ENCODE measurements around the gene CLIC2.
"Not testable (repeated sequence)": the region's sequence is repeated elsewhere in the genome, so short reads cannot be mapped to it uniquely, and the experiment has no call there.

Gene CLIC2

GRCh38 chrX:155334486-155335336, at the start of gene CLIC2:
CLIC2 (minus strand) TSS chrX:155334614; CDS start chrX:155334427, 187 bp downstream.
- DNase-seq: peak; percentile 28

- not testable (repeated sequence) for DNase-seq
Measured at GRCh38 chrX:155382529-155382967, 48.1 kb upstream of the CLIC2 start.

GRCh38 chrX:155381843-155382528, 47.6 kb upstream of the CLIC2 start, which contains the start of gene F8A2:
F8A2 (plus strand) TSS chrX:155382095; CDS start chrX:155382115, 20 bp downstream.
- not testable (repeated sequence) for DNase-seq

GRCh38 chrX:155379802-155380201, 45.4 kb upstream of the CLIC2 start:
- not testable (repeated sequence) for DNase-seq

- DNase-seq: not testable (repeated sequence)
Measured at GRCh38 chrX:155373777-155374458, 39.5 kb upstream of the CLIC2 start.

- DNase-seq: not testable (repeated sequence)
Measured at GRCh38 chrX:155363712-155364111, 29.3 kb upstream of the CLIC2 start.

- DNase-seq: not testable (repeated sequence)
Measured at GRCh38 chrX:155349448-155349847, 15.0 kb upstream of the CLIC2 start.

GRCh38 chrX:155345689-155346088, 11.3 kb upstream of the CLIC2 start:
- not testable (repeated sequence) for DNase-seq

GRCh38 chrX:155335337-155335712, 911 bp upstream of the CLIC2 start:
- DNase-seq: not testable (repeated sequence)

GRCh38 chrX:155333544-155334100, 792 bp downstream of the CLIC2 start:
- DNase-seq: no peak

GRCh38 chrX:155330992-155331391, 3.4 kb downstream of the CLIC2 start:
- no peak for DNase-seq

GRCh38 chrX:155329293-155329692, 5.1 kb downstream of the CLIC2 start:
- no peak for DNase-seq

GRCh38 chrX:155326610-155327009, 7.8 kb downstream of the CLIC2 start:
- no peak for DNase-seq

GRCh38 chrX:155314260-155314659, 20.2 kb downstream of the CLIC2 start:
- no peak for DNase-seq

- no peak for DNase-seq
Measured at GRCh38 chrX:155313766-155314165, 20.6 kb downstream of the CLIC2 start.

- no peak for DNase-seq
Measured at GRCh38 chrX:155293771-155294170, 40.6 kb downstream of the CLIC2 start.

GRCh38 chrX:155279873-155280272, 54.5 kb downstream of the CLIC2 start:
- no peak for DNase-seq

- DNase-seq: no peak
Measured at GRCh38 chrX:155270969-155271368, 63.4 kb downstream of the CLIC2 start.

- DNase-seq: not testable (repeated sequence)
Measured at GRCh38 chrX:155267995-155268394, 66.4 kb downstream of the CLIC2 start.

GRCh38 chrX:155266439-155266838, 68.0 kb downstream of the CLIC2 start:
- DNase-seq: no peak

- DNase-seq: peak; percentile 40
Measured at GRCh38 chrX:155263854-155264628, 70.4 kb downstream of the CLIC2 start, which contains the start of gene RAB39B. RAB39B (minus strand) TSS chrX:155264491; CDS start chrX:155264288, 203 bp downstream.

Measured in NCI-H1092 (cell line).